Stimulated activated CD4-positive, alpha-beta T cell treated with anti-CD3 and anti-CD28 coated beads, Interleukin-4, amount 100 ng/mL, for 1 hour (primary cell): ENCODE results near the gene GRK4.
"Not testable (repeated sequence)": the region's sequence is repeated elsewhere in the genome, so short reads cannot be mapped to it uniquely, and the experiment has no call there.

ENCODE experiments used
- DNase-seq: peaks from one replicate; pipeline ENCODE4 v3.0.0-alpha.2; 2020

The GRK4 gene

GRCh38 chr4:2931512-2932301, 31.7 kb upstream of the GRK4 start:
- peak; percentile 51 for DNase-seq

- DNase-seq: no peak
Measured at GRCh38 chr4:2932321-2932950, 30.9 kb upstream of the GRK4 start.

DNA sequence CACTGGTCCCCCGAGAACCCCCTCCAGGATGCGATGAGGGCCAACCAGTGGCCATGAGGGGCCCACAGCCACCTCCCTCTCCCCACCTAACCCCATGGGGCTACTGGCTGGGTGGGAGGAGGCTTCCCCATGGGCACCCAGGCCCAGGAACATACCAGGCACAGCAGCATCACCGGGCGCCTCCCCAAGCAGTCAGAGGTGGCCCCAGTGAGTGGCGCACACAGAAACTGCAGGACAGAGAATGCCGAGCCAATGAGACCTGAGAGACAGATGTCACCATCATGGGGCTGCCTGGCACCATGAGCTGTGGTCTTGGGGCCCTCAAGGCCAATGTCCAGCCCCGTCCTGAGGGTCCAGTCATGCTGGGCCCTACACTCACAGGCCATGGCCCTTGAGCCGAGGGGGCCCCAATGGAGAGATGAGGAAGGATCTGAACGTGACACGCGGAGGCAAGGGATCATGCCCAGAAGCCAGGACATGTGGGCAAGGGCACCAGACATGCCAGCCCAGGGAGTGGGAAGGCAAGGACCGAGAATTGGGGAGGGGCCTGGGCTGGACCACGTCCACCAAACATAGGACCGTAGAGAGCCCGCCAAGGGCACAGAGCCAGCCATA, 30.3 kb upstream of the GRK4 start:
- no peak for DNase-seq

GRCh38 chr4:2933566-2934076, 29.8 kb upstream of the GRK4 start:
- DNase-seq: no peak

GRCh38 chr4:2934077-2934812, 29.1 kb upstream of the GRK4 start:
- DNase-seq: peak; percentile 53

- DNase-seq: peak; percentile 99
Measured at GRCh38 chr4:2934813-2935761, 28.3 kb upstream of the GRK4 start.

GRCh38 chr4:2935762-2936743, 27.3 kb upstream of the GRK4 start:
- peak; percentile 65 for DNase-seq

- DNase-seq: peak; percentile 52
Measured at GRCh38 chr4:2936773-2937145, 26.6 kb upstream of the GRK4 start.

GRCh38 chr4:2937146-2937857, 26.1 kb upstream of the GRK4 start:
- DNase-seq: no peak

DNA sequence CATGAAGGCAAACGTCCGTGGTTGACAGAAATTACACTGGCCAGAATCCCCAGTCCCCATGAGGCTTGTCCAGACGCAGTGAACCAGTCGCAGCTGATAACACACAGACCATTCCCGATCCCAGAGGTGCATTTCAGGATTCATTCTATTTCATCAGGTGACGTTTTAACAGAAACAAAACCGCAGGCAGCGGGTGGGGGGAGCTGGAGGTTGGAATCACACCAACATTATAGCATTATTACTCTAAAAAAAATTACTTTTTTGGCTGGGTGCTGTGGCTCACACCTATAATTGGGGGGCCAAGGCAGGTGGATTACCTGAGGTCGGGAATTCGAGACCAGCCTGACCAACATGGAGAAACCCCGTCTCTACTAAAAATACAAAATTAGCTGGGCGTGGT, 25.4 kb upstream of the GRK4 start:
- no peak for DNase-seq

DNA sequence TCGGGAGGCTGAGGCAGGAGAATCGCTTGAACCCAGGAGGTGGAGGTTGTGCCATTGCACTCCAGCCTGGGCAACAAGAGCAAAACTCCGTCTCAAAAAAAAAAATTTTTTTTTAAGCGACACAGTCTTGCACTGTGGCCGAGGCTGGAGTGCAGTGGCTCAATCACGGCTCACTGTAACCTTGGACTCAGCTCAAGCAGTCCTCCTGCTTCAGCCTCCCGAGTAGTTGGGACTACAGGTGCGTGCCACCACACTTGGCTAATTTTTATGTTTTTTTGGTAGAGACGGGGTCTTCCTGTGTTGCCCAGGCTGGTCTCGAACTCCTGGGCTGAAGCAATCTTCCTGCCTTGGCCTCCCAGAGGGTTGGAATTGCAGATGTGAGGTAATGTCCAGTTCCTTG, 25.0 kb upstream of the GRK4 start:
- not testable (repeated sequence) for DNase-seq

DNA sequence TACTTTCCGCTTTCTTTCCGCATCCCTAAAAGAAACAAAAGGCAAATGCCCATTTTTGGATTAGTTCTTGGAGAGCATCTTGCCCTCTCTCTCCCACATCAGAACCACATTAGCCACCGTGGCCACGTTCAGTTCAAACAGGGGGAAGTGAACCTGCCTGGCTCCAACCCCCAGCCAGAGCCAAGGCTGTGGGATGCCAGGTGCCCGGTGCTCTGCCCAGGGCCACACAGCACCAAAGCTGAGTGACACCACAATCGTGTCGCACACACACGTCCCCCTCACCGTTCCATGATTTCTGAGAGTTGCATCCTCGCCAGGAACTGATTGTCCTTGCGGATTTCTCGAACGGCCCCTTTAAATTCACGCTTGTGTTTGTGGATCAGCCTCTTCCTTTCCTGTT, 24.5 kb upstream of the GRK4 start:
- no peak for DNase-seq

DNA sequence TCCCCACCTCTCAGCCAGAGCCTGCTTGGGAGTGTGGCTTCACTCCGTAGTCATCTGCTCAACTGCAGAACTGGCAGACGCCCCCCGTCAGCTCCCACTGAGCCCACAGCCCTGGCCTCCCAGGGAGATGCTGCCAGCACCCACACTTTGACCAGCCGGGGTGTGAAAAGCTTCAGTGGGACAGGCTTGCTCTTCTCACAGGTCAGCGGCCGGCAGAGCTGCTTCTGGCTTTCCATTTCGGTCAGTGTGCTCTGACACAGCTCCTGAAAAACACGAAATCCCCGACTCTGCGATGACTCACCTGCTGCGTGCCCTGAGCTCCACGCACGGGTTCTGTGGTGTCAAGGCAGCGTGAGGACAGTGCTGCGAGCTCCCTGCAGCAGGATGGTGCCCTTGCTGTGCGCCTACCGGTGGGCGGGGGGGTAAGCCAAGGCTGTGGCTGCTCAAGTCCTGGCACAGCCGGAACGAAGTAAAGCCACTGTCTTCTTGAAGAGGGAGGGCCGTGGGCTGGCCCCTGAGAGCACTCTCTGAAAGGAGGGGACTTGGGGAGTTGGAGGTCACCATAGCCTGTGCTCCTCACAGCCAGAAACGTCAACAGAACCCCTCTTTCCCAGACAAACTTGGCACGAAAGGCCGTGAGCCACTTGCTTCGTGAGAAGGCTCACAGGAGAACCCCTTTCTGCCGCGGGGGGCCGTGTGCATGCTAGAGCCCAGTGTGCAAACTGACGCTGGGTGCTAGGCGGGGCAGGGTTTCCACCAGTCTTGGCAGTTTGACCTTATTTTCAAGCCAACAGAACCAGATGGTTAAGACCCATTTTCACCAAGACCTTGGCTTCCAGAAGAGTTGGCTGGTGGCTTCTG, 23.8 kb upstream of the GRK4 start:
- no peak for DNase-seq

- DNase-seq: no peak
Measured at GRCh38 chr4:2940267-2941137, 22.9 kb upstream of the GRK4 start.

DNA sequence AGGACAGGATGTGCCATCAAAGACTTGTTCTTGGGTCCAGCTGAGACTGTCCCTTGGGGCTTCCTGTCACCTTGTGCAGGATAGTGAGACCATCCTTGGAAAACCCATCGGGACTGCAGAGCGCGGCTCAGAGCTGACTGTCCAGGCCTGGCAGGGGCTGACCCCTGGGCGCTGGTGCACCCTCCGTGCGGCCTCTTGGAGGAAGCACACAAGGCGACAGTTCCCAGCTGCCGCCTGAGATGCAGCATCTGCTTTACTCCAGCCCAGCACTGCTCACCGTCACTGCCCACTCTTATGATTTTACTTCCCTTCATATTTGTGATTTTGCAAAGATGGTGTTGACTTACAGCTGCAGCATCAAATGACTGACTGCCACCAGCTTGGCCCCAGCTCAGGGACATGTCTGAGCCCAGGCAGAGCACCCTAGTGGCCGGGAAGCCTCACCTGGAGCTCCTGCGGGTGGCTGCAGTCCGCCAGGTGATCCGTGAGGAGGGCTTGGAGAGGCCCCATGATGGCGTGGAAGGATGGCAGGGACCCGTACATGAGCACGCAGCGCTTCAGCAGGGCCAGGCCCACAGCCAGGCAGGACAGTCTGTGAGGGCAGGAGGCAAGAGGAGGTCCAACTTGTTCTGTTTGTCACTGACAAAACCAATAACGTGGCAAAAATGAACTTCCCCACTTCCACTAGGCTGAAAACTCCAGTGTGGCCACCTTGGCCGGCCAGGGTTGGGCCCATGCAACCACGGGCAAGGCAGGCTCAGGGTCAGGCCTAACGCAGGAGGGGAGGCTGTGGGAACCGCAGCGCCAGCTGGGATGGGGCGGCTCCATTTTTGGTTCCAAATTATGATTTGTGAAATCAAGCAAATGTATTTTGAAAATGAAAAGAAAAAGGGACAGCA, 22.0 kb upstream of the GRK4 start:
- no peak for DNase-seq

- DNase-seq: no peak
Measured at GRCh38 chr4:2942037-2942531, 21.3 kb upstream of the GRK4 start.
